Spleen (tissue), 11 donors: Measurements from ENCODE around the gene DPF3. TPM values are rescaled to one million over a fixed set of nuclear protein-coding genes. Genes with fewer than 3 reads are reported as not detected.

Source experiments
- DNase-seq: peaks from one replicate; pipeline ENCODE4 v3.0.0-alpha.2; 2020
- H3K27ac ChIP-seq, 8 donors: fragments of 200-600 bp; sonication (generic) in 7 of 8; 1 replicate in 4 of 8; 2 replicates in 4 of 8; pipeline versions ENCODE4 v1.5.0 to v1.8.0; 2016 to 2021; ENCODE audit warnings: inconsistent platforms in 4 of 8, mild to moderate bottlenecking in 4 of 8, moderate library complexity in 1 of 8
- H3K27me3 ChIP-seq, 7 donors: fragments of 200-600 bp; sonication (generic) in 6 of 7; replicated peaks in 1 of 7; 1 replicate in 4 of 7; 2 replicates in 3 of 7; pipeline versions ENCODE4 v1.5.0 to v1.8.0; 2016 to 2021; ENCODE audit warnings: inconsistent platforms in 3 of 7, mild to moderate bottlenecking in 1 of 7
- H3K36me3 ChIP-seq, 6 donors: fragments of 200-600 bp; sonication (generic) in 5 of 6; 1 replicate in 4 of 6; 2 replicates in 2 of 6; pipeline versions ENCODE4 v1.5.0 to v1.8.0; 2016 to 2021; ENCODE audit warnings: inconsistent platforms in 2 of 6
- H3K4me1 ChIP-seq, 6 donors: fragments of 200-600 bp; sonication (generic) in 5 of 6; 1 replicate in 3 of 6; 2 replicates in 3 of 6; pipeline versions ENCODE4 v1.5.0 to v1.8.0; 2016 to 2021; ENCODE audit warnings: inconsistent platforms in 3 of 6
- H3K4me3 ChIP-seq, 8 donors: fragments of 200-600 bp; sonication (generic) in 7 of 8; 1 replicate in 4 of 8; 2 replicates in 4 of 8; pipeline versions ENCODE4 v1.5.0 to v1.8.0; 2016 to 2021; ENCODE audit warnings: inconsistent platforms in 4 of 8, mild to moderate bottlenecking in 4 of 8, moderate library complexity in 2 of 8
- H3K9me3 ChIP-seq, 8 donors: fragments of 200-600 bp; sonication (generic) in 7 of 8; 1 replicate in 4 of 8; 2 replicates in 4 of 8; pipeline versions ENCODE4 v1.5.0 to v1.8.0; 2016 to 2021; ENCODE audit warnings: inconsistent platforms in 4 of 8
- CTCF ChIP-seq, 11 experiments: fragments of 200-600 bp in 7 of 11; fragments of 450-650 bp in 4 of 11; sonication (generic) in 4 of 11; IDR thresholded peaks in 8 of 11; conservative IDR thresholded peaks in 3 of 11; 1 replicate in 7 of 11; 2 replicates in 4 of 11; pipeline versions ENCODE4 v1.4.0 to v1.8.0; 2016 to 2021; ENCODE audit warnings: antibody characterized with exemption in 11 of 11, inconsistent platforms in 4 of 11, mild to moderate bottlenecking in 1 of 11
- POLR2A ChIP-seq, 3 donors: fragments of 450-650 bp; IDR thresholded peaks; one replicate each; pipeline ENCODE4 v1.5.1; 2017; ENCODE audit warnings: antibody characterized with exemption in 3 of 3, mild to moderate bottlenecking in 1 of 3
- POLR2AphosphoS5 ChIP-seq, 3 donors: sonication (generic); formaldehyde crosslinking; IDR thresholded peaks; one replicate each; pipeline ENCODE4 v1.5.1; 2017; ENCODE audit warnings: antibody characterized with exemption in 3 of 3
- WGBS, 5 donors: extraction: QIAGEN DNeasy Blood & Tissue Kit in 3 of 5; methylation state at CpG; one replicate each; pipeline versions ENCODE4 v1.1.5 to v1.1.7; 2013 to 2018; 5-methylcytosine and 5-hydroxymethylcytosine counted together
- intact Hi-C: fragments of 100-400 bp; cut with DNase I; formaldehyde crosslinking; loops from one replicate; pipeline ENCODE4 v1.15.0; 2023; ENCODE audit warnings: low total_unique reads
- polyA plus RNA-seq, 3 donors: library from polyadenylated mRNA; stranded (reverse); fragments of 200-250 nt; gene quantifications; one replicate each; pipeline ENCODE4 v1.2.1, GENCODE V29; 2013
- total RNA-seq, 7 donors: library from RNA; depleted of rRNA in 3 of 7; stranded (reverse); fragments of >200 nt in 3 of 7; fragmentation: NEBNext Ultra II Directional in 4 of 7; extraction: Animal tissue kit (Norgen Biotek cat#: 25700) in 4 of 7; gene quantifications; one replicate each; pipeline versions ENCODE4 v1.1.0 to v1.2.1, GENCODE V29; 2016 to 2021
- donor health status: healthy with polysubstance abuse.
- donor health status: DM: no; HTN: no; CAD: no; lungs with moderate emphysema.
- donor health status: DM: no; HTN: no; CAD: no.
- donor health status: Bipolar disorder and iron deficiency.
- donor health status: healthy.
- donor health status: DM: no; HTN: no; CAD: no.
- donor health status: DM: yes; HTN: yes; CAD: no.

The DPF3 gene
- total and polyA plus RNA-seq, 10 donors: 0.76 to 8.9 (median 3.0) TPM

GRCh38 chr14:72663076-72663487, 230.8 kb downstream of the DPF3 start:
- no peak for DNase-seq

GRCh38 chr14:72662214-72662613, 231.7 kb downstream of the DPF3 start:
- 93 to 98% (median 93%) methylated on average over 2 of the region's 2 CpGs for WGBS, 5 donors

More at GRCh38 chr14:72663076-72663487, 230.8 kb downstream of the DPF3 start:
- H3K4me3 ChIP-seq: no peak overlapping the region
- no peak overlapping the region for H3K27ac ChIP-seq
- H3K36me3 ChIP-seq: no peaks in the 10 kb centered on the region
- TF ChIP-seq POLR2A (IDR thresholded peaks at IDR 0.05) (no peak), POLR2AphosphoS5 (IDR thresholded peaks at IDR 0.05) (no peak), CTCF (IDR thresholded peaks at IDR 0.05 in 8 of 11, conservative IDR thresholded peaks at IDR 0.05 in 3 of 11) (no peak)
- H3K9me3 ChIP-seq: no peaks in the 10 kb centered on the region
- no peaks in the 10 kb centered on the region for H3K4me1 ChIP-seq
- intact Hi-C loops: no loop called here
- WGBS, 5 donors: 90 to 100% (median 93%) methylated on average over 1 of the region's 1 CpG
- H3K27me3 ChIP-seq: no peaks in the 10 kb centered on the region

GRCh38 chr14:72657214-72657921, 236.5 kb downstream of the DPF3 start:
- 86 to 100% (median 93%) methylated on average over 1 of the region's 1 CpG for WGBS, 5 donors
- no peaks in the 10 kb centered on the region for H3K36me3 ChIP-seq
- TF ChIP-seq CTCF (IDR thresholded peaks at IDR 0.05 in 8 of 11, conservative IDR thresholded peaks at IDR 0.05 in 3 of 11): no peak
- TF ChIP-seq POLR2A (IDR thresholded peaks at IDR 0.05): no peak
- no peak for TF ChIP-seq POLR2AphosphoS5 (IDR thresholded peaks at IDR 0.05)
- DNase-seq: no peak
- intact Hi-C loops: no loop called here
- H3K27me3 ChIP-seq: no peaks in the 10 kb centered on the region
- H3K4me1 ChIP-seq: peaks cover 0 to 1% (median 0%) of the 10 kb centered on the region in 6 donors
- H3K4me3 ChIP-seq: no peak overlapping the region
- H3K27ac ChIP-seq: no peak overlapping the region
- no peaks in the 10 kb centered on the region for H3K9me3 ChIP-seq

More at GRCh38 chr14:72662214-72662613, 231.7 kb downstream of the DPF3 start:
- Histone ChIP-seq H3K36me3 (no peaks in the 10 kb centered on the region), H3K27ac (no peak overlapping the region), H3K4me3 (no peak overlapping the region), H3K9me3 (no peaks in the 10 kb centered on the region), H3K27me3 (no peaks in the 10 kb centered on the region), H3K4me1 (no peaks in the 10 kb centered on the region)
- no peak for DNase-seq
- intact Hi-C loops: no loop called here
- TF ChIP-seq CTCF (IDR thresholded peaks at IDR 0.05 in 8 of 11, conservative IDR thresholded peaks at IDR 0.05 in 3 of 11) (no peak), POLR2AphosphoS5 (IDR thresholded peaks at IDR 0.05) (no peak), POLR2A (IDR thresholded peaks at IDR 0.05) (no peak)

- H3K4me3 ChIP-seq: no peak overlapping the region
- H3K4me1 ChIP-seq: peaks cover 0 to 22% (median 16%) of the 10 kb centered on the region in 6 donors
- no peaks in the 10 kb centered on the region for H3K36me3 ChIP-seq
- WGBS, 5 donors: 87 to 95% (median 92%) methylated on average over 8 of the region's 8 CpGs
- no peak for DNase-seq
- no peaks in the 10 kb centered on the region for H3K9me3 ChIP-seq
- intact Hi-C loops: no loop called here
- H3K27me3 ChIP-seq: peaks cover 0 to 6% (median 0%) of the 10 kb centered on the region in 7 donors
- no peak overlapping the region for H3K27ac ChIP-seq
- TF ChIP-seq POLR2AphosphoS5 (IDR thresholded peaks at IDR 0.05) (no peak), POLR2A (IDR thresholded peaks at IDR 0.05) (no peak), CTCF (IDR thresholded peaks at IDR 0.05 in 8 of 11, conservative IDR thresholded peaks at IDR 0.05 in 3 of 11) (no peak)
These were observed 240.9 kb downstream of the DPF3 start for GRCh38 chr14:72653026-72653425.
